Measurements from ENCODE around the gene PXDN.

PXDN gene

DNA sequence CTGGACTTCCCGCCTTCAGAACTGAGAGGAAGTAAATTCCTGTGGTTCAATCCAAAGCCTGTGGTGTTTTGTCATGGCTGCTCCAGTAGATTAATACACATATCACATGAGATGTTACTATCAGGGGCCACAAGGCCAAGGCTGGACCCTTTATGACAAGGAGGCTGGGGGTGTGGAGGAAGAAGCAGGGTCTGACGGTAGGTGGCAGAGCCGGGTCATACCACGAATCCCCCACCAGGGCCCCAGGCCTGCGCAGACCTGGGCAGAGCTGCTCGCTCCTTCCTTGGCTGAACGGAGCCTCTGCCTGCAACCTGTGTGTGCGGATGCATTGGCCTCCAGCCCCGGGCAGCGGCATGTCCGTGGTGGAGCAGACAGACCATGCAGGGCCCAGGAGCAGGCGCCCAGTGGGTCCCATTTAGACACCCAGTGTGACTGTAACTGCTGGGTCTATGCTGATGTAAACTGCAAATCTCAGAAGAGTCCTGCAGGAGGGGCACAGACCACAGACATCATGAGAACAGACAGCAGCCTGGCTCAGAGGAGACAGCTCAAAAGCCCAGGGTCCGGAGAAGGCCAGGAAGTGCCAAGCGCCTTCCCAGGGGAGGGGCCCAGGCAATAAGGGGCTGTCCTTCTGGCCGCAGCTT lies 155.2 kb downstream of the PXDN start:
- no peak for DNase-seq

DNA sequence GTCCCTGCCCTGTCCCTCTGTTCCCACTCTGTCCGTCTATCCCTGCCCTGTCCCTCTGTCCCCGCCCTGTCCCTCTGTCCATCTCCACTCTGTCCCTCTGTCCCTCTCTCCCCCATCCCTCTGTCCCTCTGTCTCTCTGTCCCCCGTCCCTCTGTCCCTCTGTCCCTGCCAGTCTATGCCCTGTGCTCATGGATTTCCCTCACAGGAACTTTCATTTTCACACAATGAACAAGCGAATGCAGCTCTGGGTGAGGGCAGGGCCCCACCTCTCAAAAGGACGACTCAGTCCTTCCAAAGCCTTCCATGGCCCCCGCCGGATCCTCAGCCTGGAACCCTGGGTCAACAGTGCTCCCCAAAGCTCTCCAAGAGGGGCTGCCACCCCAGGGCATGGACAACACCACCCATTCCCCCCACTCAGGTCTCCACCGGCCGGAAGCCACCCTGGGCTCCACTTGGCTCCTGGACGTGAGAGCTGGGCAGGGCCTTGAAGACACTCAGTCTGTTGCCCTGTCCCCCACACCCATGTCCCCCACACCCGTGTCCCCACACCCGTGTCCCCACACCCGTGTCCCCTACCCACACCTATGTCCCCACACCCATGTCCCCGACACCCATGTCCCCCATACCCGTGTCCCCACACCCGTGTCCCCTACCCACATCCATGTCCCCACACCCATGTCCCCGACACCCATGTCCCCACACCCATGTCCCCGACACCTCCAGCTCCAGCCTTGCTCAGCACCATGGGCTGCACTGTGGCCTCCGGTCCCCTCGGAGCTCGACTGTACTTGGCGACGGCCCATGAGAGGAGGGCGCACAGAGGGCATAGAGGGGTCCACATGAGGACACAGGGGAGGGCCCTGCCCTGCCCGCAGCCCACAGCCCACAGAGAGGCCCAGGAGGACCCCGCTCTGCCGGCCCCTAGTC lies 156.0 kb downstream of the PXDN start:
- DNase-seq = no peak

GRCh38 chr2:1586923-1587840 lies 157.1 kb downstream of the PXDN start:
- no peak for DNase-seq

DNA sequence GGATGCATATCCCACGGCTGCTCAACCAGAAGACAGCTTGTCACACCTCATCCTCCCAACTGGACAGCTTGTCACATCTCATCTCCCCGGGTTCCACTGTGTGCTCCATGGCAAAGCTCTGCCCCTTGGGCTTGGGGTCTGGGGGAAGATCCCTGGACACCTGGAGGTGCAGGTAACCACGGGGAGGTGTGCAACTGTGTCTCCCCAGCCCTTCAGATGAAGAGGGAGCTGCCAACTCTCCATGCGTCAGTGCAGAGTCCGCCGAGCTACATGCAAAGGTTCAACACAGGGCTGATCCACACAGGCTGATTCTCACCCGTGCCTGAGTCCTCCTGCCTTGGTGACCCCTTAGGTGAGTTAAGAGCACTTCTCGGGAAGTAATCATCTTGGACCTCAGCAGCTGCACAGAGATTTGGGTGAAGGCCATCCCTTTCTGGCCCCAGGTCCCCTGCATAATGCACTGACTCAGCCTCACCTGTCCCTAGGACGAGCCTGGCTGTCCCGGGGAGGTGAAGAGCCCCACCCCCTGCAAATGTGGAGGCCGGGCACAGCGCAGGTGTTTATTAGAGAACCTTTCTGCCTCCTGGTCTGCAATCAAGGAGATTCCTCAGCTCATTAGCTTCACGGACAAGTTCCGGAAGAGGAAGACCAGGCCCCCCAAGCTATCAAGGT lies 157.9 kb downstream of the PXDN start:
- no peak for DNase-seq

GRCh38 chr2:1585635-1586034 lies 158.7 kb downstream of the PXDN start:
- no peak for DNase-seq

DNA sequence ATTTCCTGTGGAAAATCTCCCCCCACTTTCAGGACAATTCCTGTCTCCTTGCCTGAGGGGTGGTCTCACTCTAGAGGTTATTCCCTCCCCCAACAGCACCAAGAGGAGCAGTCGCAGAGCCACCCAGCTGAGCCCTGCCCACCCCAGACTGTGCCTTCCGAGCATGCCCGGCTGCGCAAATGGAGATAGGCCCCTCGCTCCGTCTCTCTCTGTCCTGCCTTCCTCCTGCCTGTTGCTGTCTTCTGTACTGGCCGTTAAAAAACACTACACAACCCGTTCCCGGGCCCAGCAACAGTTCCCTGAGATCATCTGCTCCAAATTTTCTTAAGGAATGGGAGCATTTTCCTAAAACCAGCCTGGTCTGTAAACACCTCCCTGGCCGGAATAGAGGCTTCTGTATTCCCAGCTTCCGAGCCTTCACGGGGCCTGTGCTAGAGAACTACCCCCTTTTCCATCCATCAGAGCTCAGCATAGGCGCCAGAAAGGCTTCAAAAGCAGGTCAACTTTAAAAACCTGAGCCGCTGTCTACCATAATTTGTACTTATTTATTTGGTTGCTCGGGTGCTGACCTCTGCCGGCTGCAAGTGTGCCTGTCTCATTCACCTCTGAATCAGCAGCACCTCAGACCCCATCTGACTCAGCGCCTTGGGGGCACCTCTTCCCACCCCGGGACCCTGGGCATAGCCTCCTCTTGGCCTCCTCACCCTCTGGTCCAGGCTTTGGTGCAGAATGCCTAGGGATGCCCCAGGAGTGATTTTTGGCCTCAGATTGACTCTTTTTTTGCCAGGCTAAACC lies 159.4 kb downstream of the PXDN start:
- no peak for DNase-seq

DNA sequence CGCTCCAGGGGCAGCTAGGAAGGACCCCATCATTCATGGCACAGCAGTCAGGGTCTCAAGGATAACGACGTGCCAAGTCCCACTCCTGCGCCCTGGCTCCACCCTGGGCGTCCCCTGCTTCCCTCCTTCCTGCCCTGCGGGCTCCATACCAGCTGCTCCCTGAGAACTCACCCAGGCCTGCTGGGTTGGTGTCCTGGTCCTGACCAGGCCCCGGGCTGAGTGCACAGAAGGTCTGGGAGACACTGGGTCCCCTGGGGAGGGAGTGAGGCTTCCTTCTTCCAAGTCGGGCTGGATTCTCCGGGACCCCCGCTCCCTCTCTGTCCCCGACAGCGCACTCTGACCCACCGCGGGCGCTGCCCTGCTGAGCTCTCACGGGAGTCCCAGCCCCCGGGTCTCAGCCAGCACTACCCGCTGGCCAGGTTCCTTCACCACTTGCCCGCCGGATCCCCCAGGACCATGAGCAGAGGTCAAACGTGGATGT lies 160.2 kb downstream of the PXDN start:
- DNase-seq = no peak

GRCh38 chr2:1582891-1583341 lies 161.4 kb downstream of the PXDN start:
- DNase-seq = no peak

GRCh38 chr2:1581965-1582625 lies 162.2 kb downstream of the PXDN start:
- DNase-seq = no peak
